ENCODE results near the gene MEPE.

Gene MEPE, protein sequence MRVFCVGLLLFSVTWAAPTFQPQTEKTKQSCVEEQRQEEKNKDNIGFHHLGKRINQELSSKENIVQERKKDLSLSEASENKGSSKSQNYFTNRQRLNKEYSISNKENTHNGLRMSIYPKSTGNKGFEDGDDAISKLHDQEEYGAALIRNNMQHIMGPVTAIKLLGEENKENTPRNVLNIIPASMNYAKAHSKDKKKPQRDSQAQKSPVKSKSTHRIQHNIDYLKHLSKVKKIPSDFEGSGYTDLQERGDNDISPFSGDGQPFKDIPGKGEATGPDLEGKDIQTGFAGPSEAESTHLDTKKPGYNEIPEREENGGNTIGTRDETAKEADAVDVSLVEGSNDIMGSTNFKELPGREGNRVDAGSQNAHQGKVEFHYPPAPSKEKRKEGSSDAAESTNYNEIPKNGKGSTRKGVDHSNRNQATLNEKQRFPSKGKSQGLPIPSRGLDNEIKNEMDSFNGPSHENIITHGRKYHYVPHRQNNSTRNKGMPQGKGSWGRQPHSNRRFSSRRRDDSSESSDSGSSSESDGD

DNA sequence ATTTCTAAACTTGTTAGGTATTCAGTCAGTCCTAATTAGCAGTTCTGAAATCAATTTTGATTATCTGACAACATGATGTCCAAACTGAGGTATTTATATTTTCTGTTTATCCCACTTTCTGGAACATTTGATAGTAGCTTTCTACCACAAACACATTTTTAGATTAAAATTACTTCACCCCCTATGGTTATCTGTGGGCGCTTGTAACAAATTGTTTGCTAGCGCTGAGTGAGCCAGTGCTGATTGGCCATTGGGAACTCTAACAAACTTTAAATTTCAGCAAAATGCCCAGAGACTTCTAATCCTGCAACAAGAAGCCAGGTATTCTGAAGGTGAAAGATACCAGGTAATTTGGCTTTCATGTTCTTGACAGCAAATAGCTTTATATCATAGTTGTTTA, at the start of gene MEPE:
TSS of gene MEPE (plus strand) at position 301 of the 400 bp plus-strand sequence. CDS start 1,746 bp downstream, outside the sequence.
- DNase-seq (ENCODE audit: low read depth in 2 of 2) = no peak

DNA sequence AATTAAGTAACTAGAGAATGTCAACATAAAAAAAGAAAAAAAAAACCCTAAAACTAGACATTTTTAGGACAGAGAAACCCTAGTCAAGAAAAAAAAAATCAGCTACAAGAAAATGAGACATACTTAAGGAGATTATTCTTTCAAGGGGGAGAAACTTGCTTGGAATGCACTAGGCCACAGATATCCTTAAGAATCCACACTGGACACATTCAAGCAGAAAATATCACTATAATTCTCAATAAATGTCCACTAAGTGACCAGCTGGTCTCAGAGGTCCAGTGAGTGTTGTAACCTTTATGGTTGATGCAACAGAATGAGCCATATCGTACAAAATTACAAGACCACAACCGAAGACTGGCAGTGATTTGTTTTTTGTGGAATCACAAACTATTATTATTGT, 49.0 kb upstream of the MEPE start:
- DNase-seq (ENCODE audit: low read depth in 2 of 2) = no peak

DNA sequence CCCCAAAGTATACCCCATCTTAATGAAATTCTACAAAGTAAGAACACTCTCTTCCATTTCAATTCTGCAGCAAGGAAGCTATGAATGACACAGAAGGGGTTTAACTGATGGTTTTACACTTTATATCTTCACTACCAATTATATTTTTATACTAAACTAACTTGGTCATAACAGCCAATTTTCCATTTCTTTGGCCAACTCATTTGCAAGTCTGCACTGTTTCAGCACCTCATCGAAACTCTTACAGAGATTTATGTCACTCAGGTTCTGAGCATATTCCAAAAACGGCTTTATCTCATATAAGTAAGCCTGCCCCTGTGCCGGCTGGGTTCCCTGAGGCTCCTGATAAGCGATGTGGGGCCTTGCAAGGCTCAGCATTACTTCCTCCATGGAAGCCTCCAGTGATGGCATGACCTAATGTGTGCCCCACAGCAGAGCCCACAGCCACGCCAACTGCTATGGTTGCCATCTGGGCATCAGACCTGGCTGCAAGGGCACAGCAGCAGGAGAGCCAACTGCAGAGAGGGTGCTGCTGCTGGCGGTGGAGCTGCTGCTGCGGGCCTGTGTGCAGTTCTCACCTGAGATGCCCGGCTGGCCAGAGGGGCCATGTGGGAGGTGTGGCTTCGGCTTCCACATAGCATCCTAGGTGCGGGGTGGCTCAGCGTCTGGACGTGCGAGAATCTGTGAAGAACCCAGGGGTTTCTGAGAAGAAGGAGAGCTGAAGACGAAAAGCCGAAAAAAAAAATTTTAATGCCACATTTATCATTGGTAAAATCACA, 46.8 kb upstream of the MEPE start:
- DNase-seq (ENCODE audit: low read depth in 2 of 2) = no peak

DNA sequence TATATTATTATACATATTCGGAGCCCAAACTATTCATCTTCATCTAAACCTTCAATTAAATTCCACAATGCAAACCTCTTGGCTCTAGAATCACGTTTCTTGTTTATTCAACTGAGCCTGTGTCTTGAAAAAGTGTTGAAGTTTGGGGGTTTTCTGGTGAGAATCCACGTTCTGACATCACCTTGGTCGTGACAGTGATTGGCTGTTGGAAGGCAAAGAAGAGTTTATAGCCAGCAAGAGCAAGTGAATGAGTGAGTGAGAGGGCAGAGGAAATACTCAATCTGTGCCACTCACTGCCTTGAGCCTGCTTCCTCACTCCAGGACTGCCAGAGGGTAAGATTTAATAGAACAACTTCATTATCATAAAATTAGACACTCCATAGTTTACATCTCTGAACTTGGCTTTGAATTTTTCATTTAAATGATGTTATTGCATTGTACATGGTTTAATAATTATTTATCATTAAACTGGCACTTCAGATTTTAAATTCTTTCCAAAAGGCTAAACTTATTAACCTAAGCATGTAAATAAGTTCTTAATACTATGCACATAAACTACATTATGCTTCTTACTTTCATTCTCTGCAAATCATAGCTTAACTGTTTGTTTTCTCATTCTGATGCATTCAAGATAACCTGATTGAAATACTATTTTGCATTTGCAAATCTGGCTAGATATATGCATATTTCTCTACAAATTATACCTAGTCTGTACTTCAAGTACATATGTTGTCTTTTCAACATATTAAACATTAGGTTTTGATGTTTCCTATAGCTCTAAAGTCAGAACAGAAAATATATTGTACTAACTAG, 33.3 kb upstream of the MEPE start, which contains the start of gene IBSP:
TSS of gene IBSP (plus strand) at position 254 of the 813 bp plus-strand sequence. CDS start 2,808 bp downstream, outside the sequence.
- DNase-seq (ENCODE audit: low read depth in 2 of 2) = no peak

DNA sequence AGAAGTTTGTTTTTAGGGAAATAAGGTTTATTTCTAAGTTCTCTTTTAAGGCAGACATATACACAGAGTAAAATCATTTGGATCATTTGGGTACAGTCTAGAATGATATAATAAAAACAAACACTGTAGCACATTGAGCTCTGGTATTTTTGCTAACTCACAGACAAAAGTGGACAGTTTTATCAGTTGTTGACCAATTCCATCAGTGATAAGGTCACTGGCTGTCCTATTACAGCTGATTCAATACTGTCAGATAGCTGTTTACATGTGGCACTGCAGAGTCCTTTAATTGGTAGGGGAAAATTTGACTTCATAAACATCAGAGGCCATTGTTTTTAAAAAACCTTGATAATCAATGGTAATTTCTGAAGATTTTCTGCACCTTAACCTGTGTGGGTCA, 29.9 kb upstream of the MEPE start:
- DNase-seq (ENCODE audit: low read depth in 2 of 2) = no peak

DNA sequence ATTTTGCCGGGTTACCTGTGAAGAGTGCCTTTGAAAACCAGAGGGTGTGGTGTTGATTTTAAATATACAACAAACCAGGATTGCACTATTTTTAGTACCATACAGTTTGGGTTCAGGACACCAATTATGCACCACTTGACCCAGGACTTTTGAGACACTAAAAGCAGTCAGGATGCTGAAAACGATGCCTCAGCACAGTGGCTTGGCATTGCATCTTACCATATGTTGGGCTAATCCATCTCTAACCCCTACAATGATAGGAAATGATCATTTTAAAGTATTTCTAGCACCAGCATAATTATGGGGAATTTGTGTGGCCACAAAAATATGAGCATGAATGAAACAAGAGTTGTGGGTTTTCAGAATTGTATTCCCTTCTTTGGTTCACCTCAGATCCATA, 29.3 kb upstream of the MEPE start:
- DNase-seq (ENCODE audit: low read depth in 2 of 2) = no peak

DNA sequence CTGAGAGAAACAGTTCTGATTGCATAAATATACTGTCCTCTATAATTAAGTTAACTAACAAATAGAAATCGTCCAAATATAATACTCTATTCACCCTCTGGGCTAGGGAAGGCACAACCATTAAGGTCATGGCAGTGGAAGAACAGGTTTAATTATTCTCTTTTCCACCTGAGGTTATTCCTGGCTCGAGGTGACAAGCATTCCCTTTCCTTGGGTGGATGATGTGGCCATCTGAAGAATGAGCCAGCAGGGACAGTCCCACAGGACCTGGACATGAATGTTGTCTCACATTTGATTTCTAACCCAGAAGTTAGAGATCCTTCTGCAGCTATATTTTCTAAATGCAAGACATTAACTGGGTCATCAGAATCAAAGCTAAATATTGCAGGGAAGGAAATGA, 27.9 kb upstream of the MEPE start:
- DNase-seq (ENCODE audit: low read depth in 2 of 2) = no peak

DNA sequence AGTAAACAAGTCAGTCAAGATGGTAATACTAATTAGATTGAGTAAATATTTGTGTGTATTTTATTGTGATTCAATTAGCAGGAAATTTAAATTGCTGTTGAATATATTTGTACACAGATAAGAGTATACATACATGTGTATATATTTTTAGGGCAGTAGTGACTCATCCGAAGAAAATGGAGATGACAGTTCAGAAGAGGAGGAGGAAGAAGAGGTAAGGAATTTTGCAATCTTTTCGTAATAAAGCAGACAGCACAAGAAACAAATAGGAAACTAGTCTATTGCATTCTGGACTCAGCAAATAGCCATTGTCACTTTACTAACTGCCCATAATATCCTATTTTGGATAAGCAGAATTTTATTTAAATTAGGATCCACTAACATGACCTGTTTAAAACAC, 26.8 kb upstream of the MEPE start:
- no peak for DNase-seq (ENCODE audit: low read depth in 2 of 2)

DNA sequence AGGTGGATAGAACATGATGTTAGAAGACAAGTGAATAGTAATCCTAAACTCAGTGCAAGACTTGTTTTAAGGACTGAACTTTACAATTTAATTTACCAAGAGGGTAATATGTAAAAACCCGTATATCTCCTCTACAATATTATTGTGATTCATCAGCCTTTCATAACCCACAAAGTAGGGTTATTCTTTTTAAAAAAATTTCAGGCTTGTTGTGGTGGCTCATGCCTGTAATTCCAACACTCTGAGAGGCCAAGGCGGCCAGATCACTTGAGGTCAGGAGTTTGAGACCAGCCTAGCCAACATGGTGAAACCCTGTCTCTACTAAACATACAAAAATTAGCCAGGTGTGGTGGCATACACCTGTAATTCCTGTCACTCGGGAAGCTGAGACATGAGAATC, 26.2 kb upstream of the MEPE start:
- DNase-seq (ENCODE audit: low read depth in 2 of 2) = no peak

DNA sequence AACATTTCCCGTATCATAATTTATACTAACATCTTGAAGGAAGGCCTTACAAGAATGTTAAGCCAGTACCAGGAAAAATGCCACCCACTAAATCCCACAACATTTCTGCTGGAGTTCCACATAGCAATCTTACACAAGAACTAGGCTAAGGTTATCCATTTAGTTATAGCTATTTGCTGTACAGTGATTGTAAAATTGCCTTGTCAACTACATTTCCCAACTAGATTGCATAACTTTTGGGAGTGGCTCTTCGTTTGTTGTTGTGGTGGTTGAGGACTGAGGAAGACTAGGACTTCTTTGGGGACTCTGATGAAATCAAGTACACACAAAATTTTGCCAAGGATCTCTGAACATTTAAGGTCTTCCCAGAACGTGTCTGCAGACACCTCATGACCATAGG, 25.4 kb upstream of the MEPE start:
- no peak for DNase-seq (ENCODE audit: low read depth in 2 of 2)

DNA sequence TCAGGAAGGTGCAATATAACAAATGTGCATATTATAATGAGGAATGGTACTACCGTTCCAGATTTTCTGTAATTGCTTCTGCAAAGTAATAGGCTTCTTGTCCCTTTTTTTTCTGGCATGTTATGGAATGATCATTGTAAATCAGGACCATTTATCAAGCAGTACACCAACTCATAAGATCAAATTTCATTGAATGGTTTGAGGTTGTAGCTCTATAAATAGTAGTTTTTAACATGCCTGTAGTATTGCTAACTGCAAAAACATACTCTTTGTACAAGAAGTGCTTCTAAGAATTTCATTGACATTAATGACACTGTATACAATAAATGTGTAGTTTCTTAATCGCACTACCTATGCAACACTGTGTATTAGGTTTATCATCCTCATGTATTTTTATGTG, 20.8 kb upstream of the MEPE start:
- DNase-seq (ENCODE audit: low read depth in 2 of 2) = no peak

DNA sequence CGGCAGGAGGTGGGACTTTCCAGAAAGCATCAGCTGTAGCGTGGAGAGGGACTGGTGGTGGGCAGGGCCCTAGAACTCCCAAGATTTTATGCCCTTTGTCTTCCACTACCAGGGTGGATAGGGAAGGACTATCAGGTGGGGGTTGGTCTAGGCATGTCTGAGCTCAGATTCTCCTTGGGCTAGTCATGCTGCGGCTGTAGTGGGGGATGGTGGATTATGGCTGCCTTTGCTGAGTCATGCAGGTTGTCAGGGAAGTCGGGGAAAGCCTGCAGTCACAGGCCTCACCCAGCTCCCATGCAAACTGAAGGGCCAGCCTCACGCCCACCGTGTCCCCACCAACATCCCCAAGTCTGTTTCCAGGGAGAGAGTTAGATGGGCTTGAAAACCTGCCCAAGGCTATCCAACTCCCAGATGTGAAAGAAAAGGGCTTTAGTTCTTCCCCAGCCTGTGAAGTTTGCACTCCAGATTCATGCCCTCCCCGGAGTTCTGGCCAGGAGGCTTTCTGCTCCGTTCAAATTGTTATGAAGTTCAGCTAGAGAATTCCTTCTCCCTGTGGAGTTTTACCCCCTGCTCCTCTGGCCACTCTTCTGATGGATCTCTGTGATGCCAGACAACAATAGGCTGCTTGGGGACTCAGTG, 13.4 kb upstream of the MEPE start:
- no peak for DNase-seq (ENCODE audit: low read depth in 2 of 2)

DNA sequence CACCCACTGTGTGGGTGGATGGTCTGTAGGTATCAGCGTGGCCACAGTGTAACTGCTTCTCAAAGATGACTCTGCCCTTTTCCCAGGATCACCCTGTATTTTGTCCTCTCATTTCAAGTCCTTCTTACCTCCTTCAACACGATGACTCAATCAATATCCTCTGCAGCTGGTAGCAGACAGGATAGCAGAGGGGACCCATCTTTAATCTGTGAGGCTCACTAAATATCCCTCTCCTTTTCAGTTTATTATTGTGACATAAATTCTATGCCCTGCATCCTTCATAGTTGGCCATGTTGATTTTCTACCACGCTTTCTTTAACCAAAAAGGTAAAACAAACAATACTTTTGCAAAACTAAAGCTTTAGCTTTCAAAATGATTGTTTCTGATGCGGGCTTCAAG, 9.6 kb upstream of the MEPE start:
- DNase-seq (ENCODE audit: low read depth in 2 of 2) = no peak

DNA sequence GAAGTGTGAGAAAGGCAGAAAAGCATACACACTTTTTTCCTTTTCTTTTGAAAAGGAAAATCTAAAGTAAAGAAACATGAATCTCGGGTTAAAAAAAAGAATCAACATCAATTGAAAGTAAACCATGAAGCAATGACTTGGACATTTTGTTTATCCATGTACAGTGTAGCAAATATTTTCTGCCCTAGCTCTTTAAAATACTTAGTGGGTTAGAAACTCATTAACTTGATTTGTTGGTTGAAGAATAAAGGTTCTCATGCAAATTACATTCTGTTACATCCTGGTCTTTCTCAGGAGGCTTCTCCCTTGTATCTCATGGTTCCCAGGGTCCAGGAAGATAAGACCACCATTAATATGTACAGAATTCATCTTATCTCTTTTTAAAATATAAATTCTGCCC, 9.0 kb upstream of the MEPE start:
- DNase-seq (ENCODE audit: low read depth in 2 of 2) = no peak

DNA sequence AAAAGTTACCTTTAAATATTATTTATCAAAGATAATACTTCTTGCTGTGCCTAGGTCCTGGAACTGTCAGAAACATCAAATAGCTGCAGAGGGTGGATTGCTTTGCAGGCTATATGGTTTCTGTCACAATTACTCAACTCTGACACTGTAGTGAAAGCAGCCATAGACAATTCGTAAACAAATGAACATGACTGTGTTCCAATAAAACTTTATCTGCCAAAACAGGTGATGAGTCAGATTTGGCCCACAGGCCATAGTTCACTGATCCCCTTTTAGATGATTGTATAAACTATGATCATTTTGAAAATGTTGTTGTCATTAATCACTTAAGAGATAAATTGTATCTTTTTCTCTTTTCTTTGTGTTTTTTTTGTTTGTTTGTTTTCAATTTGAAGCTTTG, 8.4 kb upstream of the MEPE start:
- DNase-seq (ENCODE audit: low read depth in 2 of 2) = no peak

DNA sequence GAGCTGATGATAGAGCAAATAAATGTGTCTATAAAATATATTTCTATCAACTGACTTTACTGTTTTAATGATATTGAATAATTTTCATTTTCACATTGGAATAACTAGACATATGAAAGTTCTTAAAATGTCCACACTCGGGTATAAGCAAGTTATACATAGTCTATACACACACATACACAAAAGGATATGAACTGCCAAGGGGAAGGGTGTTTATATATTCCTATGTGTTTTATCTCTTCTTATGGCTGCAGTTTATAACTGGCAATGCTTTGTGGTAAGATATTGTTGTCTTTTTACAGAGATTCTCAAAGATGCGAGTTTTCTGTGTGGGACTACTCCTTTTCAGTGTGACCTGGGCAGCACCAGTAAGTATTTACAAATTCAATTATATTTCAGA, 1.6 kb downstream of the MEPE start:
- no peak for DNase-seq (ENCODE audit: low read depth in 2 of 2)

DNA sequence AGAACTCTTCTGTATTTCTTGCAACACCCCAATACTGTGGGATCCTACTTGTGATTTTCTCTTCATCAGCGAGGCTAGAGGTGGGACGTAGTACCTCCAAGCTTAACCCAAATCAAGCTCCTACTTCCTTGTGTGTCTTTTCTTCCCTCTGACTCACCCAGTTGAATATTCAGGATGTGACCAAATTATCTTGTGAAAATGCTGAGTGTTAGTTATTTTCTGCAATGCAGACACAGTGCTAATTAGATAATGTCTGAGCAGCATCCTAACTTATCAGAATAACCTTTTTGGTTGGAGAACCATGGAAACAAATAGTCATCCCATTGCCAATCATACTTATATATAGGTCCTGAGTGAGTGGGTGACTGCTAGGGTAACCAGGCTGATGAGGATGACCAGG, 2.4 kb downstream of the MEPE start:
- DNase-seq (ENCODE audit: low read depth in 2 of 2) = no peak

DNA sequence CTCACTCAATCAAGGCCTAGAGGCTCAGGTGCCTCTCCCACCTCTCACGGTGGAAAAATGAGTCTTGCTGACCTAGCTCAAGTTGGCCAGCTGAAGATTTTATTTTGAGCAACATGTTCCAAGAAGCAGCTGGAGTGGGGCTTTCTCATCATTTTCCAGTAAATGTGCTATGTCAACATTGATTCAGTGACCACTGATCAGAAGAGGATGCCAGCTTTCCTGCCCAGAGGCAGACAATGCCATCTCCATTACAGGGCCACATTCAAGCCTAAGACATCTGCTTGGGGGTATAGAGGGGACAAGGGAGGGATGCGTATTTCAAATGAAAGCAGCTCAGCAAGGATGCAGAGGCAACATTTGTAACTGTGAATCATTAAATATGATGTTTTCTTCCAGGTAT, 3.0 kb downstream of the MEPE start:
- no peak for DNase-seq (ENCODE audit: low read depth in 2 of 2)

DNA sequence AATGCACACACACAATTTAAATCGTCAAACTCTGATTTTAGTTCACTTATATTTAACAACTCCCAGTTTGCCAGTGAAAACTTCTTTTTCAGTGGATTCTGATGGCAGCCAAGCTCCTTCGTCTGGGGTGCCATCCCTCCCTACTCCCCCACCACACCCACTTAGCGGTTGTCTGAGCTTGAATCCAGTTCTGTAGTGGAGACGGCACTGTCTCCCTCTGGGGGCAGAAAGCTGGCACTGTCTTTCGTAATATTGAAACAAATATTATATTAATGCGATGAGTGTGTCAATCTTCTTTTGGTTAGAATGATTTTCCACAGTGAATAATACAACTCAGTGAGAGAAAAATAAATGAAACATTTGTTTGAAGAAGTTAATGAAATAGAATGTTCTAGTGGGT, 5.4 kb downstream of the MEPE start:
- no peak for DNase-seq (ENCODE audit: low read depth in 2 of 2)

DNA sequence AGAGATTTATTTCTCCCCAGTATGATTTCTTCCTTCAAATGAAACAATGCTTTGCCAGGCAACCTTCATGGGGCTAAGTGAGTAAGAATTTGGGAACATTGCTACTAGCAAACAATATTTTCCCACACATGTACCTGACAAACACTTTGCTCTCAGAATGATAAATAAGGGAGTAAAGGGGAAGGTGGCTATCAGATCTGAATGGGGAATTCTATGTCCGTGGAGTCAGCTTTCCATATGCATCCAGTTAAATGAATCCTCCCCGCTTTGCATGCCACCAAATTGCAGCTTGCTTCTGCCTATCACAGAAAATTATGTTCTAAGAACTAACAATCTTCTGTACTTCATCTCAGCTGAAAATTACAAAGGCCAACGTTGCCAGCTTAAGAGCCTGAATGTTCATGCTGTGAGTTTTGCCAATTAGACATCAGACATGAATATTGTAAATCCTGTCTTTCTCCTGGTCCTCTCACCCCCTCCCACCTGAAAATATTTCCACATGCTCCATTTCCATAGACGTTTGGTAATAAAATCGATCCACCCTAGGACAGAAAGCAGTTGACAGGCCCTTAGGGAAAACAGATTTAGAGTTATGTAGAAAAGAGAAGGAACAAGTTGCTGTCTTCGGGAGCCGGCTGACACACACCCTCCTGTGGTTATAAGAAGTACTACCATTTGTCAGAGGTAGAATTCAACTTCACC, 6.3 kb downstream of the MEPE start:
- no peak for DNase-seq (ENCODE audit: low read depth in 2 of 2)

DNA sequence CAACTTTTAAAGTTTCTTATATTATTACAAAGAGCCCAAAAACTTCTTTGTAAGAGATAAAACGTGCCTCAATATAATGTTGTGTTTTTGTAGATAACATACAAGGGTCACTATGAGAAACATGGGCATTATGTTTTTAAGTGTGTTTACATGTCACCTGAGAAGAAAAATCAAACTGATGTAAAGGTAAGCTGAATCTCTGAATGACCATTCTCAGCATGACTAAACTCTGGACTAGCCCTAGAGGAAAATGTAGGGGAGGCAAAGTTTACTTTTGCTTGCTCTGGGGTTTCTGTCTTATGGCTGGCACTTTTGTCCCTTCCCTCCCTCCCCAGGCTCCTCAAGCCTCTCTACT, 6.8 kb downstream of the MEPE start:
- no peak for DNase-seq (ENCODE audit: low read depth in 2 of 2)
